ENCODE data around the gene CCDC34. TPM values are rescaled to one million over a fixed set of nuclear protein-coding genes. Genes with fewer than 3 reads are reported as not detected.

Gene CCDC34
- total RNA-seq, result 2.0 TPM
- 1 to 10 TPM; 1.3 to 3.1 (median 2.3) TPM for polyA plus RNA-seq

GRCh38 chr11:27362749-27363575, at the start of gene CCDC34:
Gene CCDC34 (minus strand): TSS chr11:27363215. CDS start chr11:27363194, 21 bp downstream.
- DNase-seq, result peak; percentile 79 to 96 (median 90)
- H3K4me3 Mint-ChIP-seq, result peak within 1 kb of the TSS; percentile 85 to 96 (median 92)

GRCh38 chr11:27412192-27412691, 49.2 kb upstream of the CCDC34 start:
- Histone ChIP-seq H3K4me1 (ENCODE audit: control insufficient read depth, insufficient read depth, low read length, poor library complexity, severe bottlenecking) (no peaks in the 10 kb centered on the region), H3K27ac (ENCODE audit: insufficient read depth, low read length, poor library complexity, severe bottlenecking) (no peak overlapping the region), H3K9me3 (ENCODE audit: control insufficient read depth in 2 of 2, low read length in 2 of 2) (no peaks in the 10 kb centered on the region), H3K36me3 (ENCODE audit: control insufficient read depth, insufficient read depth, low read length) (no peaks in the 10 kb centered on the region), H3K27me3 (ENCODE audit: control insufficient read depth, insufficient read depth, low read length) (peaks cover 3% of the 10 kb centered on the region), H3K4me3 (ENCODE audit: low read depth, low read length) (no peak overlapping the region)
- Mint-ChIP-seq H3K9me3 (no peaks in the 10 kb centered on the region), H3K27me3 (peaks cover 14% of the 10 kb centered on the region), H3K27ac (no peak overlapping the region), H3K36me3 (no peaks in the 10 kb centered on the region), H3K4me3 (no peak overlapping the region), H3K4me1 (no peaks in the 10 kb centered on the region)
- ATAC-seq (ENCODE audit: low read depth in 2 of 2), result no peak
- no peak for DNase-seq

More at GRCh38 chr11:27362749-27363575, at the start of gene CCDC34:
- ATAC-seq (ENCODE audit: low read depth in 2 of 2), result peak; percentile 97 to 99
- Mint-ChIP-seq H3K27me3 (no peaks in the 10 kb centered on the region), H3K9me3 (peaks cover 0 to 1% (median 0%) of the 10 kb centered on the region in 7 donors), H3K4me1 (peaks cover 15 to 53% (median 40%) of the 10 kb centered on the region in 4 donors), H3K36me3 (no peaks in the 10 kb centered on the region), H3K27ac (peak within 1 kb of the TSS; percentile 65 to 96 (median 91))
- Histone ChIP-seq H3K9me3 (ENCODE audit: control insufficient read depth in 2 of 2, low read length in 2 of 2) (no peaks in the 10 kb centered on the region), H3K36me3 (ENCODE audit: control insufficient read depth, insufficient read depth, low read length) (no peaks in the 10 kb centered on the region), H3K27ac (ENCODE audit: insufficient read depth, low read length, poor library complexity, severe bottlenecking) (peak within 1 kb of the TSS; percentile 55), H3K4me3 (ENCODE audit: low read depth, low read length) (peak within 1 kb of the TSS; percentile 73), H3K4me1 (ENCODE audit: control insufficient read depth, insufficient read depth, low read length, poor library complexity, severe bottlenecking) (peaks cover 17% of the 10 kb centered on the region), H3K27me3 (ENCODE audit: control insufficient read depth, insufficient read depth, low read length) (no peaks in the 10 kb centered on the region)

GRCh38 chr11:27411328-27411727, 48.3 kb upstream of the CCDC34 start:
- ATAC-seq (ENCODE audit: low read depth in 2 of 2) (no peak), DNase-seq (no peak)
- Mint-ChIP-seq H3K4me1 (no peaks in the 10 kb centered on the region), H3K27me3 (peaks cover 12% of the 10 kb centered on the region), H3K4me3 (no peak overlapping the region), H3K9me3 (no peaks in the 10 kb centered on the region), H3K36me3 (no peaks in the 10 kb centered on the region), H3K27ac (no peak overlapping the region)
- H3K9me3 ChIP-seq (ENCODE audit: control insufficient read depth in 2 of 2, low read length in 2 of 2), result no peaks in the 10 kb centered on the region
- H3K4me1 ChIP-seq (ENCODE audit: control insufficient read depth, insufficient read depth, low read length, poor library complexity, severe bottlenecking), result no peaks in the 10 kb centered on the region
- H3K4me3 ChIP-seq (ENCODE audit: low read depth, low read length), result no peak overlapping the region
- peaks cover 6% of the 10 kb centered on the region for H3K27me3 ChIP-seq (ENCODE audit: control insufficient read depth, insufficient read depth, low read length)
- no peak overlapping the region for H3K27ac ChIP-seq (ENCODE audit: insufficient read depth, low read length, poor library complexity, severe bottlenecking)
- H3K36me3 ChIP-seq (ENCODE audit: control insufficient read depth, insufficient read depth, low read length), result no peaks in the 10 kb centered on the region

GRCh38 chr11:27410272-27410671, 47.3 kb upstream of the CCDC34 start:
- no peaks in the 10 kb centered on the region for H3K4me1 ChIP-seq (ENCODE audit: control insufficient read depth, insufficient read depth, low read length, poor library complexity, severe bottlenecking)
- Mint-ChIP-seq H3K36me3 (no peaks in the 10 kb centered on the region), H3K4me3 (no peak overlapping the region), H3K27me3 (peaks cover 8% of the 10 kb centered on the region), H3K9me3 (no peaks in the 10 kb centered on the region), H3K27ac (no peak overlapping the region), H3K4me1 (no peaks in the 10 kb centered on the region)
- DNase-seq, result no peak
- no peak overlapping the region for H3K4me3 ChIP-seq (ENCODE audit: low read depth, low read length)
- no peak for ATAC-seq (ENCODE audit: low read depth in 2 of 2)
- H3K36me3 ChIP-seq (ENCODE audit: control insufficient read depth, insufficient read depth, low read length), result no peaks in the 10 kb centered on the region
- peaks cover 6% of the 10 kb centered on the region for H3K27me3 ChIP-seq (ENCODE audit: control insufficient read depth, insufficient read depth, low read length)
- no peak overlapping the region for H3K27ac ChIP-seq (ENCODE audit: insufficient read depth, low read length, poor library complexity, severe bottlenecking)
- H3K9me3 ChIP-seq (ENCODE audit: control insufficient read depth in 2 of 2, low read length in 2 of 2), result no peaks in the 10 kb centered on the region

- no peaks in the 10 kb centered on the region for H3K36me3 Mint-ChIP-seq
- H3K4me3 Mint-ChIP-seq, result no peak overlapping the region
- Histone ChIP-seq H3K9me3 (ENCODE audit: control insufficient read depth in 2 of 2, low read length in 2 of 2) (no peaks in the 10 kb centered on the region), H3K27ac (ENCODE audit: insufficient read depth, low read length, poor library complexity, severe bottlenecking) (no peak overlapping the region), H3K27me3 (ENCODE audit: control insufficient read depth, insufficient read depth, low read length) (peaks cover 6% of the 10 kb centered on the region), H3K36me3 (ENCODE audit: control insufficient read depth, insufficient read depth, low read length) (no peaks in the 10 kb centered on the region), H3K4me3 (ENCODE audit: low read depth, low read length) (no peak overlapping the region), H3K4me1 (ENCODE audit: control insufficient read depth, insufficient read depth, low read length, poor library complexity, severe bottlenecking) (no peaks in the 10 kb centered on the region)
- H3K27me3 Mint-ChIP-seq, result peaks cover 8% of the 10 kb centered on the region
- no peak overlapping the region for H3K27ac Mint-ChIP-seq
- H3K4me1 Mint-ChIP-seq, result no peaks in the 10 kb centered on the region
- DNase-seq (no peak), ATAC-seq (ENCODE audit: low read depth in 2 of 2) (no peak)
- H3K9me3 Mint-ChIP-seq, result no peaks in the 10 kb centered on the region
These were observed 46.7 kb upstream of the CCDC34 start for GRCh38 chr11:27409742-27410141.

- no peak overlapping the region for H3K27ac Mint-ChIP-seq
- no peaks in the 10 kb centered on the region for H3K4me1 ChIP-seq (ENCODE audit: control insufficient read depth, insufficient read depth, low read length, poor library complexity, severe bottlenecking)
- ATAC-seq (ENCODE audit: low read depth in 2 of 2) (no peak), DNase-seq (no peak)
- H3K36me3 ChIP-seq (ENCODE audit: control insufficient read depth, insufficient read depth, low read length), result no peaks in the 10 kb centered on the region
- no peak overlapping the region for H3K4me3 Mint-ChIP-seq
- no peaks in the 10 kb centered on the region for H3K9me3 Mint-ChIP-seq
- peaks cover 8% of the 10 kb centered on the region for H3K27me3 Mint-ChIP-seq
- H3K27ac ChIP-seq (ENCODE audit: insufficient read depth, low read length, poor library complexity, severe bottlenecking), result no peak overlapping the region
- H3K36me3 Mint-ChIP-seq, result no peaks in the 10 kb centered on the region
- H3K4me1 Mint-ChIP-seq, result no peaks in the 10 kb centered on the region
- peaks cover 6% of the 10 kb centered on the region for H3K27me3 ChIP-seq (ENCODE audit: control insufficient read depth, insufficient read depth, low read length)
- no peak overlapping the region for H3K4me3 ChIP-seq (ENCODE audit: low read depth, low read length)
- H3K9me3 ChIP-seq (ENCODE audit: control insufficient read depth in 2 of 2, low read length in 2 of 2), result no peaks in the 10 kb centered on the region
These were observed 46.0 kb upstream of the CCDC34 start for GRCh38 chr11:27409049-27409448.

GRCh38 chr11:27408246-27408800, 45.3 kb upstream of the CCDC34 start:
- Histone ChIP-seq H3K4me1 (ENCODE audit: control insufficient read depth, insufficient read depth, low read length, poor library complexity, severe bottlenecking) (no peaks in the 10 kb centered on the region), H3K27me3 (ENCODE audit: control insufficient read depth, insufficient read depth, low read length) (peaks cover 6% of the 10 kb centered on the region), H3K9me3 (ENCODE audit: control insufficient read depth in 2 of 2, low read length in 2 of 2) (no peaks in the 10 kb centered on the region), H3K27ac (ENCODE audit: insufficient read depth, low read length, poor library complexity, severe bottlenecking) (no peak overlapping the region), H3K36me3 (ENCODE audit: control insufficient read depth, insufficient read depth, low read length) (no peaks in the 10 kb centered on the region), H3K4me3 (ENCODE audit: low read depth, low read length) (no peak overlapping the region)
- Mint-ChIP-seq H3K27me3 (peaks cover 8% of the 10 kb centered on the region), H3K9me3 (no peaks in the 10 kb centered on the region), H3K4me1 (no peaks in the 10 kb centered on the region), H3K36me3 (no peaks in the 10 kb centered on the region), H3K4me3 (no peak overlapping the region), H3K27ac (no peak overlapping the region)
- ATAC-seq (ENCODE audit: low read depth in 2 of 2) (no peak), DNase-seq (no peak)

Measured in CD4-positive, CD25-positive, alpha-beta regulatory T cell (primary cell).